ENCODE measurements around the gene DHCR7. TPM values are rescaled to one million over a fixed set of nuclear protein-coding genes. Genes with fewer than 3 reads are reported as not detected.

Gene DHCR7
- total RNA-seq, 1 donor from 2014 or later: 140 TPM

- no peak for TF ChIP-seq CTCF (IDR thresholded peaks at IDR 0.05; ENCODE audit: unreplicated experiment)
- Mint-ChIP-seq H3K4me1 (ENCODE audit: low read depth) (no peaks in the 10 kb centered on the region), H3K27me3 (no peaks in the 10 kb centered on the region), H3K9me3 (ENCODE audit: low read depth) (no peaks in the 10 kb centered on the region), H3K4me3 (ENCODE audit: low read depth) (no peak overlapping the region), H3K36me3 (ENCODE audit: insufficient read depth) (peaks cover 2% of the 10 kb centered on the region), H3K27ac (no peak overlapping the region)
- no peak for DNase-seq (ENCODE audit: low spot score, unreplicated experiment)
Observed at GRCh38 chr11:71429701-71430100, 18.5 kb downstream of the DHCR7 start.

- Mint-ChIP-seq H3K4me1 (ENCODE audit: low read depth) (no peaks in the 10 kb centered on the region), H3K27me3 (peaks cover under 1% of the 10 kb centered on the region), H3K9me3 (ENCODE audit: low read depth) (no peaks in the 10 kb centered on the region), H3K27ac (no peak overlapping the region), H3K36me3 (ENCODE audit: insufficient read depth) (no peaks in the 10 kb centered on the region), H3K4me3 (ENCODE audit: low read depth) (no peak overlapping the region)
- no peak for DNase-seq (ENCODE audit: low spot score, unreplicated experiment)
- TF ChIP-seq CTCF (IDR thresholded peaks at IDR 0.05; ENCODE audit: unreplicated experiment): no peak
Observed at GRCh38 chr11:71428861-71429435, 19.2 kb downstream of the DHCR7 start.

- H3K9me3 Mint-ChIP-seq (ENCODE audit: low read depth): no peaks in the 10 kb centered on the region
- H3K27ac Mint-ChIP-seq: no peak overlapping the region
- no peaks in the 10 kb centered on the region for H3K4me1 Mint-ChIP-seq (ENCODE audit: low read depth)
- no peaks in the 10 kb centered on the region for H3K36me3 Mint-ChIP-seq (ENCODE audit: insufficient read depth)
- no peak for DNase-seq (ENCODE audit: low spot score, unreplicated experiment)
- H3K27me3 Mint-ChIP-seq: peaks cover 6% of the 10 kb centered on the region
- TF ChIP-seq CTCF (IDR thresholded peaks at IDR 0.05; ENCODE audit: unreplicated experiment): no peak
- H3K4me3 Mint-ChIP-seq (ENCODE audit: low read depth): no peak overlapping the region
Observed at GRCh38 chr11:71426413-71426812, 21.8 kb downstream of the DHCR7 start.

GRCh38 chr11:71425860-71426259, 22.3 kb downstream of the DHCR7 start:
- Mint-ChIP-seq H3K27ac (no peak overlapping the region), H3K4me1 (ENCODE audit: low read depth) (no peaks in the 10 kb centered on the region), H3K9me3 (ENCODE audit: low read depth) (no peaks in the 10 kb centered on the region), H3K36me3 (ENCODE audit: insufficient read depth) (no peaks in the 10 kb centered on the region), H3K4me3 (ENCODE audit: low read depth) (no peak overlapping the region), H3K27me3 (peaks cover 6% of the 10 kb centered on the region)
- no peak for TF ChIP-seq CTCF (IDR thresholded peaks at IDR 0.05; ENCODE audit: unreplicated experiment)
- DNase-seq (ENCODE audit: low spot score, unreplicated experiment): no peak

- DNase-seq (ENCODE audit: low spot score, unreplicated experiment): no peak
- Mint-ChIP-seq H3K9me3 (ENCODE audit: low read depth) (no peaks in the 10 kb centered on the region), H3K4me3 (ENCODE audit: low read depth) (no peak overlapping the region), H3K27ac (no peak overlapping the region), H3K36me3 (ENCODE audit: insufficient read depth) (no peaks in the 10 kb centered on the region), H3K27me3 (peaks cover 6% of the 10 kb centered on the region), H3K4me1 (ENCODE audit: low read depth) (peaks cover 2% of the 10 kb centered on the region)
- TF ChIP-seq CTCF (IDR thresholded peaks at IDR 0.05; ENCODE audit: unreplicated experiment): peak; percentile 32
Observed at GRCh38 chr11:71425409-71425808, 22.8 kb downstream of the DHCR7 start.

Data from progenitor cell of endocrine pancreas (in vitro differentiated cells).